ENCODE data around the gene FBLL1.

GRCh38 chr5:168570490-168571328, 41.6 kb downstream of the FBLL1 start:
- TF ChIP-seq POLR2AphosphoS5 (IDR thresholded peaks at IDR 0.05; ENCODE audit: low read depth, low read length) (no peak), REST (IDR thresholded peaks at IDR 0.05; ENCODE audit: insufficient read depth in 1 of 2, low read depth in 2 of 2, low read length in 2 of 2) (no peak)
